Left lobe of liver (tissue), 2 donors: ENCODE measurements around the gene MAPK1. TPM values are rescaled to one million over a fixed set of nuclear protein-coding genes. Genes with fewer than 3 reads are reported as not detected.

ENCODE experiments used
- ATAC-seq: fragments of 200-7000 bp; cut with Tn5 transposase; one replicate; pipeline ENCODE4 v1.9.1; 2020; ENCODE audit warnings: mild to moderate bottlenecking, moderate library complexity
- DNase-seq: peaks from one replicate; pipeline ENCODE4 v3.0.0-alpha.2; 2020; ENCODE audit warnings: low spot score
- total RNA-seq: library from RNA; stranded (reverse); gene quantifications from one replicate; pipeline ENCODE4 v1.2.1, GENCODE V29; 2021
- donor health status: DM: no; HTN: no; CAD: no; lungs with moderate emphysema.
- donor health status: DM: no; HTN: yes; CAD: no.

Gene MAPK1
- total RNA-seq, 1 donor from 2014 or later, result 54.3 TPM

GRCh38 chr22:21710156-21710555, 157.3 kb downstream of the MAPK1 start:
- DNase-seq (no peak), ATAC-seq (no peak)

- DNase-seq, result no peak
- no peak for ATAC-seq
These were observed 157.8 kb downstream of the MAPK1 start for GRCh38 chr22:21709688-21710087.

GRCh38 chr22:21708960-21709359, 158.5 kb downstream of the MAPK1 start:
- DNase-seq, result no peak
- no peak for ATAC-seq

- no peak for ATAC-seq
- DNase-seq, result no peak
These were observed 159.8 kb downstream of the MAPK1 start for GRCh38 chr22:21707677-21708076.

Other genes with a start within 250 kb of the MAPK1 start
- 10.0 TPM for gene YDJC, start 237.6 kb downstream of the MAPK1 start, total RNA-seq
- 0.45 TPM for gene CCDC116, start 234.9 kb downstream of the MAPK1 start, total RNA-seq
- gene SDF2L1, start 225.3 kb downstream of the MAPK1 start, total RNA-seq, result 99.1 TPM
- gene PPIL2, start 201.6 kb downstream of the MAPK1 start, total RNA-seq, result 18.1 TPM
- 2.4 TPM for gene YPEL1, start 131.9 kb downstream of the MAPK1 start, total RNA-seq
- 8.4 TPM for gene PPM1F, start 85.2 kb upstream of the MAPK1 start, total RNA-seq
- gene TOP3B, start 115.1 kb upstream of the MAPK1 start, total RNA-seq, result 24.0 TPM